NCI-H2081 (cell line): ENCODE measurements around the gene GLIS2.

Experiments used
- DNase-seq, 2 experiments: peaks; one replicate each; lab custom pipeline; 2025; lab: John Stamatoyannopoulos, UW

GLIS2 gene

GRCh38 chr16:4315186-4316107 is at the start of gene GLIS2:
Gene GLIS2, plus strand, starts transcription at chr16:4316067. Its CDS starts 16,214 bp downstream, at chr16:4332281.
- DNase-seq = peak; percentile 35 to 63

GRCh38 chr16:4266372-4266771 is 49.5 kb upstream of the GLIS2 start:
- peak in 1 of 2 experiments; percentile 6 for DNase-seq

- DNase-seq = no peak
Measured at GRCh38 chr16:4270091-4270490, 45.8 kb upstream of the GLIS2 start.

GRCh38 chr16:4270595-4270994 is 45.3 kb upstream of the GLIS2 start:
- no peak for DNase-seq

GRCh38 chr16:4271176-4272113 is 44.4 kb upstream of the GLIS2 start:
- peak; percentile 91 to 93 for DNase-seq

- peak; percentile 18 to 47 for DNase-seq
Measured at GRCh38 chr16:4272114-4272956, 43.5 kb upstream of the GLIS2 start.

GRCh38 chr16:4273858-4274311 is 42.0 kb upstream of the GLIS2 start:
- no peak for DNase-seq

- no peak for DNase-seq
Measured at GRCh38 chr16:4275861-4276260, 40.0 kb upstream of the GLIS2 start.

- no peak for DNase-seq
Measured at GRCh38 chr16:4277987-4278513, 37.8 kb upstream of the GLIS2 start.

- DNase-seq = no peak
Measured at GRCh38 chr16:4280625-4281024, 35.2 kb upstream of the GLIS2 start.

GRCh38 chr16:4283441-4283840 is 32.4 kb upstream of the GLIS2 start:
- no peak for DNase-seq

- DNase-seq = no peak
Measured at GRCh38 chr16:4283939-4284338, 31.9 kb upstream of the GLIS2 start.

GRCh38 chr16:4285167-4285566 is 30.7 kb upstream of the GLIS2 start:
- no peak for DNase-seq

GRCh38 chr16:4288148-4288921 is 27.5 kb upstream of the GLIS2 start:
- peak; percentile 70 to 76 for DNase-seq

GRCh38 chr16:4290236-4290830 is 25.5 kb upstream of the GLIS2 start:
- DNase-seq = no peak

GRCh38 chr16:4291699-4292098 is 24.2 kb upstream of the GLIS2 start:
- DNase-seq = no peak

GRCh38 chr16:4293181-4293716 is 22.6 kb upstream of the GLIS2 start:
- no peak for DNase-seq

- DNase-seq = peak; percentile 35 to 58
Measured at GRCh38 chr16:4293822-4294457, 21.9 kb upstream of the GLIS2 start.

- no peak for DNase-seq
Measured at GRCh38 chr16:4295581-4295980, 20.3 kb upstream of the GLIS2 start.
